Testis (tissue), 3 donors: Measurements from ENCODE around the gene MAP4K4. TPM values are rescaled to one million over a fixed set of nuclear protein-coding genes. Genes with fewer than 3 reads are reported as not detected.

Experiments used
- DNase-seq: peaks from one replicate; pipeline ENCODE4 v3.0.0-alpha.2; 2019
- H3K27ac ChIP-seq, 2 donors: fragments of 200-600 bp; sonication (generic); one replicate each; pipeline ENCODE4 v1.5.1; 2019
- H3K27me3 ChIP-seq: fragments of 200-600 bp; sonication (generic); one replicate; pipeline ENCODE4 v1.5.1; 2019
- H3K36me3 ChIP-seq: fragments of 200-600 bp; sonication (generic); one replicate; pipeline ENCODE4 v1.5.1; 2017; ENCODE audit warnings: low read depth; ENCODE audit errors: missing control alignments
- H3K4me1 ChIP-seq: fragments of 200-600 bp; sonication (generic); one replicate; pipeline ENCODE4 v1.5.1; 2019
- H3K4me3 ChIP-seq, 2 donors: fragments of 200-600 bp; sonication (generic); one replicate each; pipeline ENCODE4 v1.5.1; 2017 to 2019
- H3K9me3 ChIP-seq: fragments of 200-600 bp; sonication (generic); one replicate; pipeline ENCODE4 v1.5.1; 2017
- POLR2A ChIP-seq: fragments of 450-650 bp; IDR thresholded peaks from one replicate; pipeline ENCODE4 v1.6.1; 2017; ENCODE audit warnings: antibody characterized with exemption, mild to moderate bottlenecking, moderate library complexity
- WGBS, 2 donors: methylation state at CpG; one replicate each; pipeline ENCODE4 v1.1.5; 2018; 5-methylcytosine and 5-hydroxymethylcytosine counted together
- intact Hi-C: fragments of 100-400 bp; cut with DNase I; formaldehyde crosslinking; loops from one replicate; pipeline ENCODE4 v1.15.1; 2023; ENCODE audit warnings: low total_unique reads
- polyA plus RNA-seq: library from polyadenylated mRNA; stranded (reverse); fragments of 350-450 nt; fragmentation: Illumina TruSeq; extraction: RNeasy Lipid Tissue Mini Kit (QIAGEN cat#74804); gene quantifications from one replicate; pipeline ENCODE4 v1.2.3, GENCODE V29; 2014; ENCODE audit warnings: low read depth, low replicate concordance; ENCODE audit not compliant: insufficient read depth
- total RNA-seq, 2 donors: library from RNA; depleted of rRNA; stranded (reverse); fragments of >200 nt; gene quantifications; one replicate each; pipeline ENCODE4 v1.2.3, GENCODE V29; 2016
- TF ChIP-seq, protein P1 (sequence below), 3 experiments: fragments of 450-650 bp in 2 of 3; fragments of 200-600 bp in 1 of 3; sonication (generic) in 1 of 3; IDR thresholded peaks; one replicate each; pipeline ENCODE4 v1.5.1; 2016 to 2019; ENCODE audit warnings: antibody characterized with exemption in 3 of 3, mild to moderate bottlenecking in 2 of 3, moderate library complexity in 1 of 3

MAP4K4 gene
- total and polyA plus RNA-seq, 3 donors from 2014 or later, result 88.2 to 194 (median 174) TPM

DNA sequence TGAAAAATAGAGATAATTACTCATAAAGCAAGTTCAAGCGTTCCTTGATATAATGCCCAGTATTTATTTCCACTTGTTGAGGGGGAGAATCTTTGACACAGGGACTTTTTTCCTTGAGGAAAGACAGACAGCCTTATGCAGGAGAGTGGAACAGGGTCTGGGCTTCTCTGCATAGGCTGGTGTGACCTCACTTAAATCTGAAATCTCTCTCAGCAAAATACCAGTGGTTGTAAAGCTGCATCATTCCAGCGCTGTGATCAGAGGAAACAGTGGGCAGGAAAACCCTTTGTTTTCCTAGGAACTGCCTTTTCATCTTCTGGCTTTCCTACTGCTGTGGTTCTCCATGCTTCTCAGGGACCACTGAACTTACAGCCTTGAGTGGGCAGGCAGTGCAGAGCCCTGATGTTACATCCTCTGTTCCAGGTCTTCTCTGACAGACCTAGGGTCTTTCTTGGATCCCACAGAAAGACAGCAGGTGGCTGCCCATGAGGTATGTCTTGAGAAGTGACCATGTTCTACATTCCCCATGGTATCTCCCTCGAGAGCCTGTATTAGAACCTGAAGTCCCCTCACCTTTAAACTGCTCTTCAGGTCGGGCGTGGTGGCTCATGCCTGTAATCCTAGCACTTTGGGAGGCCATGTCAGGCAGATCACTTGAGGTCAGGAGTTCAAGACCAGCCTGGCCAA, 17.6 kb upstream of the MAP4K4 start:
- H3K4me1 ChIP-seq, result no peaks in the 10 kb centered on the region
- H3K9me3 ChIP-seq, result no peaks in the 10 kb centered on the region
- no peak overlapping the region for H3K27ac ChIP-seq
- intact Hi-C loops, result no loop called here
- H3K36me3 ChIP-seq, result no peaks in the 10 kb centered on the region
- DNase-seq, result no peak
- H3K27me3 ChIP-seq, result no peaks in the 10 kb centered on the region
- H3K4me3 ChIP-seq, result no peak overlapping the region
- 90 to 93% methylated on average over 5 of the region's 5 CpGs for WGBS, 2 donors
- no peak for TF ChIP-seq POLR2A
- TF ChIP-seq, protein P1, sequence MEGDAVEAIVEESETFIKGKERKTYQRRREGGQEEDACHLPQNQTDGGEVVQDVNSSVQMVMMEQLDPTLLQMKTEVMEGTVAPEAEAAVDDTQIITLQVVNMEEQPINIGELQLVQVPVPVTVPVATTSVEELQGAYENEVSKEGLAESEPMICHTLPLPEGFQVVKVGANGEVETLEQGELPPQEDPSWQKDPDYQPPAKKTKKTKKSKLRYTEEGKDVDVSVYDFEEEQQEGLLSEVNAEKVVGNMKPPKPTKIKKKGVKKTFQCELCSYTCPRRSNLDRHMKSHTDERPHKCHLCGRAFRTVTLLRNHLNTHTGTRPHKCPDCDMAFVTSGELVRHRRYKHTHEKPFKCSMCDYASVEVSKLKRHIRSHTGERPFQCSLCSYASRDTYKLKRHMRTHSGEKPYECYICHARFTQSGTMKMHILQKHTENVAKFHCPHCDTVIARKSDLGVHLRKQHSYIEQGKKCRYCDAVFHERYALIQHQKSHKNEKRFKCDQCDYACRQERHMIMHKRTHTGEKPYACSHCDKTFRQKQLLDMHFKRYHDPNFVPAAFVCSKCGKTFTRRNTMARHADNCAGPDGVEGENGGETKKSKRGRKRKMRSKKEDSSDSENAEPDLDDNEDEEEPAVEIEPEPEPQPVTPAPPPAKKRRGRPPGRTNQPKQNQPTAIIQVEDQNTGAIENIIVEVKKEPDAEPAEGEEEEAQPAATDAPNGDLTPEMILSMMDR (IDR thresholded peaks at IDR 0.05), result no peak

DNA sequence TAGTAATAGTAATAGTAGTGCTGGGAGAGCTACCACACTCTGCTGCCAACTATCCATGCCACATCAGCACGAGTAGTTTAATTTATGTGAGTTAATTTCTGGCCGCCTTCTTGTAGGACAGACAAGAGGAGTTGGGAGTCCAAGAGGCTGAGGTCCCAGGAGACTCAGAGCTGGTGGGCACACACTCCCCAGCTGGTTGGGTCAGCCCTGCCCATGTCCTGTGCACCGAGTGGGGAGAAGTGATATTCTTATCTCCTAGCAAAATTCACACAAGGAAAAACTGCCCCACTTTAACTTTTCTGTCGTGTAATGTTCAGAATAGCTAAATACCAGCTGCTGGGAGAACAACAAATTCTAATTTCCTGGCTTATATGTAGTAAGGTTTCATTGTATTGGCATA, 15.2 kb upstream of the MAP4K4 start:
- intact Hi-C loops, result no loop called here

DNA sequence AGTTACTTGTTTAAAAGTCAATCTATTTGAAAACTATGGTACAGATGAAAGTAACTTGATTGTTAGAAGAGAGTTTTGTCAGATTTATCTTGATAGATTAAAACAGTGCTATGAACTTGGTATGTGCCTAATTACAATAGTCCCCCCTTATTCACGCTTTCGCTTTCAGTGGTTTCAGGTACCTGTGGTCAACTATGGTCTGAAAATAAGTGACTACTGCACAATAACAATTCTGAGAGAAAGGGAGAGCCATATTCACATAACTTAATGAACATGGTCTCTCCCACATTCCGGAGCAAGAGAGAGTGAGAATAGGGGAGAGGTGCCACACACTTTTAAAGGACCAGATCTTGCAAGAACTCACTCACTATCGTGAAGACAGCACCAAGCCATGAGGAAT, 13.2 kb upstream of the MAP4K4 start:
- TF ChIP-seq, protein P1 (IDR thresholded peaks at IDR 0.05), result no peak
- no peak for TF ChIP-seq POLR2A
- WGBS, 2 donors, result 74 to 77% methylated on average over 4 of the region's 4 CpGs
- DNase-seq, result no peak
- no peaks in the 10 kb centered on the region for H3K36me3 ChIP-seq
- H3K9me3 ChIP-seq, result no peaks in the 10 kb centered on the region
- no peaks in the 10 kb centered on the region for H3K27me3 ChIP-seq
- no peak overlapping the region for H3K4me3 ChIP-seq
- intact Hi-C loops, result no loop called here
- H3K27ac ChIP-seq, result no peak overlapping the region
- H3K4me1 ChIP-seq, result no peaks in the 10 kb centered on the region

More for the DNA sequence above, 15.2 kb upstream of the MAP4K4 start:
- H3K4me1 ChIP-seq, result no peaks in the 10 kb centered on the region
- H3K9me3 ChIP-seq, result no peaks in the 10 kb centered on the region
- H3K27me3 ChIP-seq, result no peaks in the 10 kb centered on the region
- no peak overlapping the region for H3K4me3 ChIP-seq
- WGBS, 2 donors, result 73 to 78% methylated on average over 4 of the region's 4 CpGs
- no peaks in the 10 kb centered on the region for H3K36me3 ChIP-seq
- no peak for TF ChIP-seq POLR2A
- TF ChIP-seq, protein P1 (IDR thresholded peaks at IDR 0.05), result no peak
- no peak overlapping the region for H3K27ac ChIP-seq
- DNase-seq, result no peak

DNA sequence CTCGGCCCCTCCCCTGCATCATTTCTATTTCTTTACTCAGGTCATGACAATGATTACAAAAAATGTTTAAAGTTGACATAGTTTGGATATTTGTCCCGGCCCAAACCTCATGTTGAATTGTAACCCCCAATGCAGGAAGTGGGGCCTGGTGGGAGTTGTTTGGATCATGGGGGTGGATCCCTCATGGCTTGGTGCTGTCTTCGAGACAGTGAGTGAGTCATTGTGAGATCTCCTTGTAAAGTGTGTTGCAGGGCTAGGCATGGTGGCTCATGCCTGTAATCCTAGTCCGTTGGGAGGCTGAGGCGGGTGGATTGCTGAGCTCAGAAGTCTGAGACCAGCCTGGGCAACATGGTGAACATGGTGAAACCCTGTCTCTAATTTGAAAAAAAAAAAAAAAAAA, 9.2 kb upstream of the MAP4K4 start:
- no peak for DNase-seq
- H3K27me3 ChIP-seq, result no peaks in the 10 kb centered on the region
- H3K4me1 ChIP-seq, result no peaks in the 10 kb centered on the region
- no peaks in the 10 kb centered on the region for H3K36me3 ChIP-seq
- WGBS, 2 donors, result 91 to 100% methylated on average over 5 of the region's 5 CpGs
- intact Hi-C loops, result no loop called here
- TF ChIP-seq, protein P1 (IDR thresholded peaks at IDR 0.05), result no peak
- H3K4me3 ChIP-seq, result no peak overlapping the region
- H3K9me3 ChIP-seq, result no peaks in the 10 kb centered on the region
- H3K27ac ChIP-seq, result no peak overlapping the region
